Adipocyte (in vitro differentiated cells): Measurements from ENCODE around the gene LSS.

Source experiments
- DNase-seq: peaks from one replicate; pipeline ENCODE4 v3.0.0-alpha.2; 2015; ENCODE audit warnings: low read depth
- H3K27me3 ChIP-seq: replicated peaks from 2 replicates; pipeline ENCODE4 v1.7.0; 2013; ENCODE audit warnings: mild to moderate bottlenecking, low read length, moderate library complexity; ENCODE audit not compliant: control insufficient read depth, insufficient read depth
- H3K36me3 ChIP-seq: 2 replicates; pipeline ENCODE4 v1.7.0; 2013; ENCODE audit warnings: low read length, mild to moderate bottlenecking, moderate library complexity; ENCODE audit not compliant: control insufficient read depth, insufficient read depth, severe bottlenecking
- H3K4me1 ChIP-seq: 2 replicates; pipeline ENCODE4 v1.7.0; 2013; ENCODE audit warnings: mild to moderate bottlenecking, low read length, moderate library complexity; ENCODE audit not compliant: control insufficient read depth, insufficient read depth
- H3K4me3 ChIP-seq: 2 replicates; pipeline ENCODE4 v1.7.0; 2013; ENCODE audit warnings: mild to moderate bottlenecking, low read length, moderate library complexity
- H3K9ac ChIP-seq: 2 replicates; pipeline ENCODE4 v1.7.0; 2013; ENCODE audit warnings: mild to moderate bottlenecking, low read length, moderate library complexity
- H3K9me3 ChIP-seq: 2 replicates; pipeline ENCODE4 v1.7.0; 2013; ENCODE audit warnings: mild to moderate bottlenecking, low read length, moderate library complexity; ENCODE audit not compliant: control insufficient read depth

Gene LSS

GRCh38 chr21:46217511-46218196, 10.9 kb downstream of the LSS start:
- no peak overlapping the region for H3K9ac ChIP-seq
- peaks cover 90% of the 10 kb centered on the region for H3K36me3 ChIP-seq
- H3K9me3 ChIP-seq, result no peaks in the 10 kb centered on the region
- no peak for DNase-seq
- H3K27me3 ChIP-seq, result no peaks in the 10 kb centered on the region
- no peaks in the 10 kb centered on the region for H3K4me1 ChIP-seq
- no peak overlapping the region for H3K4me3 ChIP-seq

GRCh38 chr21:46216132-46216747, 12.3 kb downstream of the LSS start:
- peaks cover 90% of the 10 kb centered on the region for H3K36me3 ChIP-seq
- DNase-seq, result no peak
- H3K4me1 ChIP-seq, result no peaks in the 10 kb centered on the region
- H3K9me3 ChIP-seq, result no peaks in the 10 kb centered on the region
- H3K9ac ChIP-seq, result no peak overlapping the region
- no peak overlapping the region for H3K4me3 ChIP-seq
- no peaks in the 10 kb centered on the region for H3K27me3 ChIP-seq

GRCh38 chr21:46215436-46216131, 13.0 kb downstream of the LSS start:
- no peak for DNase-seq
- Histone ChIP-seq H3K4me1 (no peaks in the 10 kb centered on the region), H3K4me3 (no peak overlapping the region), H3K27me3 (no peaks in the 10 kb centered on the region), H3K9ac (no peak overlapping the region), H3K36me3 (peaks cover 88% of the 10 kb centered on the region), H3K9me3 (no peaks in the 10 kb centered on the region)

GRCh38 chr21:46214478-46215340, 13.9 kb downstream of the LSS start:
- no peaks in the 10 kb centered on the region for H3K27me3 ChIP-seq
- no peaks in the 10 kb centered on the region for H3K4me1 ChIP-seq
- H3K4me3 ChIP-seq, result no peak overlapping the region
- no peaks in the 10 kb centered on the region for H3K9me3 ChIP-seq
- DNase-seq, result no peak
- peaks cover 87% of the 10 kb centered on the region for H3K36me3 ChIP-seq
- no peak overlapping the region for H3K9ac ChIP-seq

- Histone ChIP-seq H3K27me3 (no peaks in the 10 kb centered on the region), H3K9me3 (no peaks in the 10 kb centered on the region), H3K9ac (no peak overlapping the region), H3K36me3 (peaks cover 87% of the 10 kb centered on the region), H3K4me3 (no peak overlapping the region), H3K4me1 (no peaks in the 10 kb centered on the region)
- no peak for DNase-seq
Observed at GRCh38 chr21:46213620-46214286, 14.8 kb downstream of the LSS start.

- no peak overlapping the region for H3K4me3 ChIP-seq
- no peak overlapping the region for H3K9ac ChIP-seq
- no peaks in the 10 kb centered on the region for H3K9me3 ChIP-seq
- H3K4me1 ChIP-seq, result no peaks in the 10 kb centered on the region
- no peaks in the 10 kb centered on the region for H3K27me3 ChIP-seq
- peaks cover 91% of the 10 kb centered on the region for H3K36me3 ChIP-seq
- DNase-seq, result no peak
Observed at GRCh38 chr21:46212721-46213484, 15.7 kb downstream of the LSS start.

- no peaks in the 10 kb centered on the region for H3K9me3 ChIP-seq
- no peaks in the 10 kb centered on the region for H3K4me1 ChIP-seq
- DNase-seq, result no peak
- no peak overlapping the region for H3K9ac ChIP-seq
- peaks cover 92% of the 10 kb centered on the region for H3K36me3 ChIP-seq
- no peak overlapping the region for H3K4me3 ChIP-seq
- H3K27me3 ChIP-seq, result no peaks in the 10 kb centered on the region
Observed at GRCh38 chr21:46211786-46212720, 16.5 kb downstream of the LSS start.

- Histone ChIP-seq H3K36me3 (peaks cover 95% of the 10 kb centered on the region), H3K9ac (no peak overlapping the region), H3K9me3 (no peaks in the 10 kb centered on the region), H3K27me3 (no peaks in the 10 kb centered on the region), H3K4me3 (no peak overlapping the region), H3K4me1 (no peaks in the 10 kb centered on the region)
- no peak for DNase-seq
Observed at GRCh38 chr21:46211376-46211775, 17.2 kb downstream of the LSS start.

GRCh38 chr21:46210378-46211136, 18.0 kb downstream of the LSS start:
- no peaks in the 10 kb centered on the region for H3K27me3 ChIP-seq
- peaks cover 95% of the 10 kb centered on the region for H3K36me3 ChIP-seq
- no peak overlapping the region for H3K9ac ChIP-seq
- H3K9me3 ChIP-seq, result no peaks in the 10 kb centered on the region
- H3K4me3 ChIP-seq, result no peak overlapping the region
- no peak for DNase-seq
- H3K4me1 ChIP-seq, result no peaks in the 10 kb centered on the region
